CD8-positive, alpha-beta memory T cell (primary cell): ENCODE data around the gene TRAM2. TPM values are rescaled to one million over a fixed set of nuclear protein-coding genes. Genes with fewer than 3 reads are reported as not detected.
A peak's percentile ranks its signal among the peaks of the same experiment; 100 is the strongest.

Experiments used
- CTCF ChIA-PET: fragments of 350-600 bp; sonication (Branson Sonifier 250); formaldehyde crosslinking; loops from one replicate; lab custom pipeline; 2021; ENCODE audit warnings: antibody characterized with exemption; lab: Charles Lee
- POLR2A ChIA-PET: fragments of 350-600 bp; sonication (Branson Sonifier 250); formaldehyde crosslinking; loops from one replicate; lab custom pipeline; 2021; ENCODE audit warnings: antibody characterized with exemption; lab: Charles Lee
- DNase-seq, 5 donors: peaks; one replicate each; pipeline versions ENCODE4 v3.0.0 to v3.0.0-alpha.2; 2020 to 2022; ENCODE audit warnings: mixed read lengths in 1 of 5
- H3K27ac ChIP-seq: one replicate; pipeline ENCODE4 v1.7.0; 2013; ENCODE audit warnings: low read depth, mild to moderate bottlenecking, low read length, moderate library complexity
- H3K27me3 ChIP-seq: 2 replicates; pipeline ENCODE4 v1.7.0; 2013; ENCODE audit warnings: low read length, mild to moderate bottlenecking; ENCODE audit not compliant: insufficient read depth, poor library complexity, severe bottlenecking
- H3K36me3 ChIP-seq: 2 replicates; pipeline ENCODE4 v1.7.0; 2013; ENCODE audit warnings: mild to moderate bottlenecking, low read length, moderate library complexity; ENCODE audit not compliant: insufficient read depth
- H3K4me1 ChIP-seq: 2 replicates; pipeline ENCODE4 v1.7.0; 2013; ENCODE audit warnings: mild to moderate bottlenecking, low read length, moderate library complexity; ENCODE audit not compliant: insufficient read depth
- H3K4me3 ChIP-seq: 2 replicates; pipeline ENCODE4 v1.7.0; 2013; ENCODE audit warnings: mild to moderate bottlenecking, low read length
- H3K9me3 ChIP-seq: 2 replicates; pipeline ENCODE4 v1.7.0; 2013; ENCODE audit warnings: mild to moderate bottlenecking, low read length
- H3K27ac Mint-ChIP-seq, 8 donors: one replicate each; pipeline ENCODE4 v1.8.0; 2020 to 2021; ENCODE audit warnings: mixed read lengths in 8 of 8, mild to moderate bottlenecking in 6 of 8, inconsistent platforms in 3 of 8, moderate library complexity in 3 of 8
- H3K27me3 Mint-ChIP-seq, 2 donors: one replicate each; pipeline ENCODE4 v1.8.0; 2020 to 2021; ENCODE audit warnings: mixed read lengths in 2 of 2, mild to moderate bottlenecking in 1 of 2, moderate library complexity in 1 of 2
- H3K36me3 Mint-ChIP-seq, 3 donors: one replicate each; pipeline ENCODE4 v1.8.0; 2020 to 2021; ENCODE audit warnings: mixed read lengths in 3 of 3, inconsistent platforms in 1 of 3, mild to moderate bottlenecking in 1 of 3
- H3K4me1 Mint-ChIP-seq, 3 donors: one replicate each; pipeline ENCODE4 v1.8.0; 2020 to 2021; ENCODE audit warnings: mixed read lengths in 3 of 3, inconsistent platforms in 1 of 3, mild to moderate bottlenecking in 1 of 3
- H3K4me3 Mint-ChIP-seq, 7 donors: one replicate each; pipeline ENCODE4 v1.8.0; 2020 to 2021; ENCODE audit warnings: mixed read lengths in 7 of 7, mild to moderate bottlenecking in 6 of 7, moderate library complexity in 4 of 7, inconsistent platforms in 2 of 7
- H3K9me3 Mint-ChIP-seq, 5 donors: one replicate each; pipeline ENCODE4 v1.8.0; 2020 to 2022; ENCODE audit warnings: mixed read lengths in 5 of 5, mild to moderate bottlenecking in 3 of 5, moderate library complexity in 2 of 5, inconsistent platforms in 1 of 5
- polyA plus RNA-seq: library from polyadenylated mRNA; unstranded; fragments of 300-500 nt; fragmentation: Illumina TruSeq; gene quantifications from one replicate; pipeline ENCODE4 v1.2.3, GENCODE V29; 2021
- total RNA-seq, 2 experiments: library from RNA; stranded (reverse); gene quantifications; one replicate each; pipeline ENCODE4 v1.2.3, GENCODE V29; 2021

Gene TRAM2
- total and polyA plus RNA-seq, 3 experiments from 2014 or later, result 3.7 to 5.0 (median 4.1) TPM

DNA sequence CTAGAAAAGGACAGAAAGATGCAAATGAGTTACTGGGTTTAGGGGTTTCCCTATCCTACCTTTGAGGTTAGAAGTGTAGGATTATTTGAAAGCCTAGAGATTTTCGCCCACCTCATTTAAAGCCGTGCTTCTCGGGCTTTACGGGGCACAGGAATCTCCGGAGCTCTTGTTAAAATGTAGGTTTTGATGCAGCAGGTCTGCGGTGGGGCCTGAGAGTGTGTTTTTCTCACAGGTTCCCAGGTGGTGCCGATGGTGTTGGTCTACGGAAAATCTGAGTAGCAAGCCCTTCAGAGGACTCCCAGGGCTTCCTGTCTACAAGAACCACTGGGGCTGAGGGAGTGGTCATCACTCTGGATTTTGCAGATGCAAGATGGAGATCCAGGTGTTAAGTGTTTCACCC, 47.5 kb downstream of the TRAM2 start:
- Mint-ChIP-seq H3K36me3 (peaks cover 0 to 16% (median 3%) of the 10 kb centered on the region in 3 donors), H3K4me1 (peaks cover 2 to 7% (median 5%) of the 10 kb centered on the region in 3 donors), H3K9me3 (no peaks in the 10 kb centered on the region), H3K27ac (peak overlapping the region in 1 of 8 donors; percentile 27), H3K4me3 (no peak overlapping the region), H3K27me3 (peaks cover 0 to 1% of the 10 kb centered on the region in 2 donors)
- Histone ChIP-seq H3K27me3 (no peaks in the 10 kb centered on the region), H3K36me3 (no peaks in the 10 kb centered on the region), H3K27ac (no peak overlapping the region), H3K4me1 (no peaks in the 10 kb centered on the region), H3K4me3 (no peak overlapping the region), H3K9me3 (no peaks in the 10 kb centered on the region)
- CTCF ChIA-PET, result no interaction called here
- no peak for DNase-seq
- POLR2A ChIA-PET, result no interaction called here

DNA sequence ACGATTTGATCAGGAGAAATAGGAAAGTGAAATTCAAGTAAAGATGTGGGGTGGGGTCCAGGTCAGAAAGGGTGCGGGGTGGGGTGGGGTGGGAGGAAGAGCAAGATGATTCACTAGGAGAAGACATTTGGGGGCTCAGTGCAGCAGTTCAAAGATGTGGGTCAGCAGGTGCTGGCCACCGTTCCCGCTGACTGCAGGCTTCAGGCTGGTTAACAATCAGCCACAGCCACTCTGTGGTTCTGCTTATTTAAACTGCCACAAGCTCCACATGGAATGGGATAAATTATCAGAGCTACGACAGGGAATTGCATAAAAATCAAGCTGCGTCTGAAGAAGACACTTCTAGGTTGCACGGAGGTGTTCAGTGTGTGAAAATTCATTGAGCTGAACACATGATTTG, 49.4 kb downstream of the TRAM2 start:
- Mint-ChIP-seq H3K27me3 (no peaks in the 10 kb centered on the region), H3K36me3 (peaks cover 0 to 7% (median 6%) of the 10 kb centered on the region in 3 donors), H3K4me1 (peaks cover 2 to 21% (median 10%) of the 10 kb centered on the region in 3 donors), H3K9me3 (no peaks in the 10 kb centered on the region), H3K27ac (no peak overlapping the region), H3K4me3 (no peak overlapping the region)
- Histone ChIP-seq H3K36me3 (no peaks in the 10 kb centered on the region), H3K27me3 (no peaks in the 10 kb centered on the region), H3K27ac (no peak overlapping the region), H3K4me1 (no peaks in the 10 kb centered on the region), H3K9me3 (no peaks in the 10 kb centered on the region), H3K4me3 (no peak overlapping the region)
- DNase-seq, result no peak
- CTCF ChIA-PET, result interaction anchor here (2.1 kb wide), 1 partner anchor 12 kb away, joined by 4 read pairs; no protein-coding TSS in a partner anchor
- POLR2A ChIA-PET, result no interaction called here

DNA sequence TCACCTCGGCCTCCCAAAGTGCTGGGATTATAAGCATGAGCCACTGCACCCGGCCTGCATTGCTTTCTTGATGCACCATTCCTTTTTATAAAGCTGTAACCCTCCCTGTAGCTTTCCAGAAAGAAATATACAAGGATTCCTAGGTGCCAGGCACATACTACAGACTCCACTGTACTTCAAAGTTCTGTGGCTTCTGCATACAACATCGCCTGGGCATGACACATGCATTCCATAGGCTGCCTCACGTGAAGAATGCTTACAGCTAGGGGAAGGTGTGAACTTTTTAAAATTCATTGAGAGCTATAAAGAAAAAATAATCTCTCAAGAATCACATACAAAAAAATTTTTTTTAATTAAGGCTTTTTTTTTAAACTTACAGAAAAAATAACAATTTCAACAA, 50.2 kb downstream of the TRAM2 start:
- POLR2A ChIA-PET, result no interaction called here

DNA sequence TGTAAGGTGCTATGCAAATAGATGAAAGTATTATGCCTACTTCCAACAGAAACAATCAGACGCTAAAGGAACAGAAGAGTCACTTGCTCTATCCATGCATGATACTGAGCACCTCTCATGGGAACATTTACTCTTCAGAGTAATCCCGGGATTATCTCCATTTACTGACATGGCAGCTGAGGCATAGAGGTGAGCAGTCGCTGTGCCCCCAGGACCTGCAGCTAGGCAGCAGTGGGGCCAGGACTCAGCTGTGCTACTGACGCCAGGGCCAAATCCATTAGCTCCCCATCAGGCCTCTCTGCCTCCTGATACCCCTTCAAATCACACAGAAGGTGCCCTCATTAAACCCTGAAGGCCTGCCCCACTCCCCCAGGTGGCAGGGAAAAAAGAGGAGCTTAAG, 51.9 kb downstream of the TRAM2 start:
- ChIA-PET CTCF (interaction anchor here (1.0 to 1.1 kb wide), 2 partner anchors 10 to 11 kb away, joined by 3 read pairs; no protein-coding TSS in a partner anchor), POLR2A (no interaction called here)
- H3K4me3 Mint-ChIP-seq, result no peak overlapping the region

More for the DNA sequence above, 50.2 kb downstream of the TRAM2 start:
- CTCF ChIA-PET, result interaction anchor here (2.1 kb wide), 1 partner anchor 11 kb away, joined by 4 read pairs; no protein-coding TSS in a partner anchor
- H3K36me3 ChIP-seq, result no peaks in the 10 kb centered on the region
- no peaks in the 10 kb centered on the region for H3K9me3 ChIP-seq
- Mint-ChIP-seq H3K27me3 (no peaks in the 10 kb centered on the region), H3K27ac (no peak overlapping the region), H3K9me3 (no peaks in the 10 kb centered on the region), H3K36me3 (peaks cover 0 to 7% (median 3%) of the 10 kb centered on the region in 3 donors), H3K4me3 (no peak overlapping the region), H3K4me1 (peaks cover 2 to 21% (median 10%) of the 10 kb centered on the region in 3 donors)
- no peak overlapping the region for H3K27ac ChIP-seq
- H3K4me3 ChIP-seq, result no peak overlapping the region
- H3K4me1 ChIP-seq, result no peaks in the 10 kb centered on the region
- DNase-seq, result no peak
- no peaks in the 10 kb centered on the region for H3K27me3 ChIP-seq

DNA sequence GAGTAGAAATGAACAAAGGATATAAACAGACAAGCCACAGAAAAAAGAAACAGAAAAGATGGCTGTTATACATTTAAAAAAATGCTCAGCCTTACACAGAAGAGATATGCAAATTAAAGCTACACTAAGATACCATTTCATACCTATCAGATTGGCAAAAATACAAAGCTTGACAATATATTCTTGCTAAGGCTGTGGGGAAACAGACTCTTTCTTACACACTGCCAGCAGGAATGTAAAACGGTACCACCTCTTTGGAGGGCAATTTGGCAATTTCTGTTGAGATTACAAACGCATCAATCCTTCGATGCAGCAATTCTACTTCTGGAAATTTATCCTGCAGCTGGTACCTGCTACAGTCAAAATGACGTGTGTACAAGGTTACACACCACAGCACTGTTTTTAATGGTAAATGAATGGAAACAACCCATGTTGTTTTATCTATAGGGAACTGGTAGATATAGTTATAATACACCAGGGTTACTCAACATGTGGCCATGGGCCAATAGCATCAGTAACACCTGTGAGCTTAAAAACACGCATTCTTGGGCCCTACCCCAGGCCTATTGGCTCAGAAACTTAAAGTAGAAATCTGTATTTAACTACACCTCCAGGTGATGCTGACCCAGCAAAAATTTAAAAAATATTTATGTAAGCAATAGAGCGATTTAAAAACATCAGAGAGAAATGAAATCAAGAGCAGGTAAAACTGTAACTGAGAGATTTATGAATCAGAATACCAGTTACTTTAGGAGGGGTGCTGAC, 53.3 kb downstream of the TRAM2 start:
- ChIA-PET POLR2A (no interaction called here), CTCF (no interaction called here)
- Histone ChIP-seq H3K27ac (no peak overlapping the region), H3K27me3 (no peaks in the 10 kb centered on the region), H3K4me3 (no peak overlapping the region), H3K36me3 (no peaks in the 10 kb centered on the region), H3K9me3 (no peaks in the 10 kb centered on the region), H3K4me1 (no peaks in the 10 kb centered on the region)
- no peaks in the 10 kb centered on the region for H3K9me3 Mint-ChIP-seq
- DNase-seq, result no peak
- peaks cover 6 to 26% (median 17%) of the 10 kb centered on the region in 3 donors for H3K4me1 Mint-ChIP-seq
- H3K27ac Mint-ChIP-seq, result peak overlapping the region in 1 of 8 donors; percentile 56
- H3K36me3 Mint-ChIP-seq, result peaks cover 4 to 15% (median 8%) of the 10 kb centered on the region in 3 donors
- no peaks in the 10 kb centered on the region for H3K27me3 Mint-ChIP-seq
- H3K4me3 Mint-ChIP-seq, result no peak overlapping the region

More for the DNA sequence above, 51.9 kb downstream of the TRAM2 start:
- Histone ChIP-seq H3K27me3 (no peaks in the 10 kb centered on the region), H3K36me3 (no peaks in the 10 kb centered on the region), H3K27ac (no peak overlapping the region), H3K4me1 (no peaks in the 10 kb centered on the region), H3K9me3 (no peaks in the 10 kb centered on the region), H3K4me3 (no peak overlapping the region)
- Mint-ChIP-seq H3K36me3 (peaks cover 0 to 6% (median 5%) of the 10 kb centered on the region in 3 donors), H3K27me3 (no peaks in the 10 kb centered on the region), H3K4me1 (peaks cover 3 to 21% (median 13%) of the 10 kb centered on the region in 3 donors), H3K9me3 (no peaks in the 10 kb centered on the region), H3K27ac (no peak overlapping the region)
- DNase-seq, result no peak

DNA sequence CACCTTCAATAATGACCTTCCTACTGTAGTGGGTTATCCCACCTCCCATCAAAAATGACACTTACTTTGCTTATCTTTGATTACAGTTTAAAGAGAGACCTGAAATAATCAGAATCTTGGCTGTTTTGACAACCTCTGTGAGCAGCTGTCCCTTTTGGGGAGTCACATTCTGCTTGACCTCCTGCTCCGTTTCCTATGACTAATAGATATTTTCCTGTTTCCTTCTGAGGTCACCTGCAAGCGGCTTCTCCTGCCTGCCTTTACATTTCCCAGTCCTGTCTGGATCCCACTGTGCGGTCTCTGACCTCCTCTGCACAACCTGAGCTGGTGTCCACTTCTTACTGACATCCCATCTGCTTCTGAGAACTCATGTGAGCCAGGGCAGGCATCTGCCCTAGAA, 54.2 kb downstream of the TRAM2 start:
- Mint-ChIP-seq H3K36me3 (peaks cover 4 to 19% (median 8%) of the 10 kb centered on the region in 3 donors), H3K27ac (peak overlapping the region in 1 of 8 donors; percentile 12), H3K27me3 (no peaks in the 10 kb centered on the region), H3K4me3 (no peak overlapping the region), H3K4me1 (peaks cover 8 to 26% (median 17%) of the 10 kb centered on the region in 3 donors), H3K9me3 (no peaks in the 10 kb centered on the region)
- H3K4me3 ChIP-seq, result no peak overlapping the region
- no peaks in the 10 kb centered on the region for H3K27me3 ChIP-seq
- no peaks in the 10 kb centered on the region for H3K9me3 ChIP-seq
- H3K27ac ChIP-seq, result no peak overlapping the region
- H3K36me3 ChIP-seq, result no peaks in the 10 kb centered on the region
- ChIA-PET CTCF (no interaction called here), POLR2A (no interaction called here)
- no peaks in the 10 kb centered on the region for H3K4me1 ChIP-seq
- no peak for DNase-seq

DNA sequence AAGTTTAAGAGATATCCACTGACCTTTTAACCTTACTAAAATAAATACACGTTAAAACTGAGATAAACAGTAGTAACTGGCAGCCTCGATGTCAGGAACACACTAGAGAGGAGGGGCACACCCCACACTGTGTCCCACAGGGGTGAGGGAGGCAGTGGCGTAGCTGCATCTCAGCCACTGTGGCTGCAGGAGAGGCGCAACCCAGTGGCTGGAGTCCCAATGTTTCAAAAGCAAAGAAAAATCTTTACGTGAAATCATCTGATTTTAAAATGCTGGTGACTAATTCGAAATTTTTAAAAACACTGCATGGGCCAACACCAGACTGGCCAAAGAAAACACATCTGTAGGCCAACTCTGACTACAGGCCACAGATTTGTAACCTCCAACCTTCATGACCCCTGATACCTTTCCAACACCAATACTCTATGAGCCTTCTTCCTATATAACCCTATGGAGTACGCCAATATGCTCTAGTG, 54.7 kb downstream of the TRAM2 start:
- POLR2A ChIA-PET, result no interaction called here
- no peaks in the 10 kb centered on the region for H3K27me3 ChIP-seq

DNA sequence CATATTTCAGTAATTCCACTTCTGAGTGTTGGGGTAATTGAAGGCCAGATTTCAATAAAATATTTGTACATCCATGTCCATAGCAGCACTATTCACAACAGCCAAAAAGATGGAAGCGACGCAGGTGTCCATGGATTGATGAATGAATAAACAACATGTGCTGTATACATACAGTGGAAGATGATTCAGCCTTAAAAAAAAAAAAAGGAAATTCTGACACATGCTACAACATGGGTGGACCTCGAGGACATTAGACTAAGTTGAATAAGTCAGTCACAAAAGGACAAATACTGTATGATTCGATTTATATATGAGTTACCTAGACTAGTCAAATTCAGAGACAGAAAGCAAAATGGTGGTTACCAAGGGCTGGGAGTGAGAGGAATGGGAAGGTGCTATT, 57.2 kb downstream of the TRAM2 start:
- Mint-ChIP-seq H3K4me1 (peaks cover 6 to 20% (median 15%) of the 10 kb centered on the region in 3 donors), H3K27me3 (no peaks in the 10 kb centered on the region), H3K36me3 (peaks cover 10 to 42% (median 15%) of the 10 kb centered on the region in 3 donors), H3K9me3 (no peaks in the 10 kb centered on the region), H3K27ac (no peak overlapping the region), H3K4me3 (no peak overlapping the region)
- H3K27ac ChIP-seq, result no peak overlapping the region
- ChIA-PET POLR2A (no interaction called here), CTCF (no interaction called here)
- H3K36me3 ChIP-seq, result peaks cover 12% of the 10 kb centered on the region
- DNase-seq, result no peak
- no peaks in the 10 kb centered on the region for H3K4me1 ChIP-seq
- no peak overlapping the region for H3K4me3 ChIP-seq
- no peaks in the 10 kb centered on the region for H3K27me3 ChIP-seq
- no peaks in the 10 kb centered on the region for H3K9me3 ChIP-seq

More for the DNA sequence above, 54.7 kb downstream of the TRAM2 start:
- Mint-ChIP-seq H3K27me3 (no peaks in the 10 kb centered on the region), H3K4me1 (peaks cover 8 to 26% (median 17%) of the 10 kb centered on the region in 3 donors), H3K4me3 (no peak overlapping the region), H3K9me3 (no peaks in the 10 kb centered on the region), H3K36me3 (peaks cover 4 to 19% (median 8%) of the 10 kb centered on the region in 3 donors), H3K27ac (peak overlapping the region in 1 of 8 donors; percentile 12)
- Histone ChIP-seq H3K9me3 (no peaks in the 10 kb centered on the region), H3K4me3 (no peak overlapping the region), H3K4me1 (no peaks in the 10 kb centered on the region), H3K27ac (no peak overlapping the region), H3K36me3 (no peaks in the 10 kb centered on the region)
- CTCF ChIA-PET, result no interaction called here
- DNase-seq, result no peak
